OCI-LY7 (cell line): ENCODE results near the gene LY6G5C. TPM values are rescaled to one million over a fixed set of nuclear protein-coding genes. Genes with fewer than 3 reads are reported as not detected.

Source experiments
- BruUV-seq: library from RNA; stranded (reverse); fragments of 400-500 nt; replicated peaks from 2 replicates; lab custom pipeline; 2021; lab: Mats Ljungman, UMichigan
- CTCF ChIA-PET: fragments of 300-600 bp; sonication (Branson Sonifier 250); formaldehyde crosslinking; loops from one replicate; lab custom pipeline; 2022; ENCODE audit warnings: antibody characterized with exemption; ENCODE audit not compliant: unreplicated experiment; lab: Charles Lee
- POLR2A ChIA-PET: fragments of 300-600 bp; sonication (Branson Sonifier 250); formaldehyde crosslinking; loops from one replicate; lab custom pipeline; 2022; ENCODE audit warnings: antibody characterized with exemption; lab: Charles Lee
- DNase-seq: peaks from one replicate; pipeline ENCODE4 v3.0.0-alpha.2; 2015; ENCODE audit warnings: low spot score
- H2AFZ ChIP-seq: fragments of 200-600 bp; sonication (generic), shearing (Covaris generic); 2 replicates; pipeline ENCODE4 v1.6.1; 2014; ENCODE audit warnings: mild to moderate bottlenecking, antibody characterized with exemption, low read length, moderate library complexity
- H3K27ac ChIP-seq: fragments of 200-600 bp; sonication (generic); 2 replicates; pipeline ENCODE4 v1.5.1; 2014; ENCODE audit warnings: mixed run types, low read depth, mild to moderate bottlenecking, moderate library complexity, low read length, inconsistent platforms; ENCODE audit not compliant: poor library complexity, severe bottlenecking
- H3K36me3 ChIP-seq: fragments of 200-600 bp; sonication (generic); 2 replicates; pipeline ENCODE4 v1.6.1; 2014; ENCODE audit warnings: mild to moderate bottlenecking, antibody characterized with exemption, low read length, moderate library complexity, mixed read lengths; ENCODE audit not compliant: insufficient read depth
- H3K4me1 ChIP-seq: fragments of 200-600 bp; sonication (generic); 2 replicates; pipeline ENCODE4 v1.5.1; 2014; ENCODE audit warnings: mild to moderate bottlenecking, low read length; ENCODE audit not compliant: insufficient read depth, poor library complexity, severe bottlenecking
- H3K4me2 ChIP-seq: fragments of 200-600 bp; sonication (generic); 2 replicates; pipeline ENCODE4 v1.6.1; 2014; ENCODE audit warnings: mild to moderate bottlenecking, low read length
- H3K4me3 ChIP-seq: fragments of 200-600 bp; sonication (generic); 2 replicates; pipeline ENCODE4 v1.5.1; 2014; ENCODE audit warnings: mild to moderate bottlenecking, low read depth, low read length; ENCODE audit not compliant: poor library complexity, severe bottlenecking
- H3K79me2 ChIP-seq: fragments of 200-600 bp; sonication (generic); 2 replicates; pipeline ENCODE4 v1.6.1; 2016; ENCODE audit warnings: low read depth, mild to moderate bottlenecking, low read length, moderate library complexity, mixed read lengths; ENCODE audit not compliant: insufficient read depth
- H3K9me2 ChIP-seq: fragments of 200-600 bp; sonication (generic); 2 replicates; pipeline ENCODE4 v1.6.1; 2016; ENCODE audit warnings: mild to moderate bottlenecking, low read length, mixed read lengths; ENCODE audit not compliant: insufficient read depth
- H3K9me3 ChIP-seq: fragments of 200-600 bp; sonication (generic); 2 replicates; pipeline ENCODE4 v1.6.1; 2014; ENCODE audit warnings: mild to moderate bottlenecking, mixed run types, low read length, mixed read lengths
- H4K20me1 ChIP-seq: fragments of 200-600 bp; sonication (generic); 2 replicates; pipeline ENCODE4 v1.6.1; 2014; ENCODE audit warnings: mild to moderate bottlenecking, antibody characterized with exemption, low read length, moderate library complexity, mixed read lengths; ENCODE audit not compliant: insufficient read depth
- CTCF ChIP-seq: fragments of 200-600 bp; sonication (generic); conservative IDR thresholded peaks from 2 replicates; pipeline ENCODE4 v1.5.1; 2014; ENCODE audit warnings: mild to moderate bottlenecking, antibody characterized with exemption, low read length, moderate library complexity, mixed read lengths
- EZH2phosphoT487 ChIP-seq: fragments of 200-600 bp; sonication (generic); IDR thresholded peaks from 2 replicates; pipeline ENCODE4 v1.6.1; 2018; ENCODE audit warnings: low read depth, borderline replicate concordance, mild to moderate bottlenecking, mixed run types, antibody characterized with exemption, low read length, moderate library complexity, mixed read lengths
- intact Hi-C: fragments of 100-400 bp; cut with micrococcal nuclease; formaldehyde crosslinking; loops from one replicate; pipeline ENCODE4 v1.10.0; 2022; ENCODE audit not compliant: unreplicated experiment
- total RNA-seq, 2 experiments: library from RNA; depleted of rRNA in 1 of 2; stranded (reverse); fragments of >200 nt in 1 of 2; shearing (Covaris generic) in 1 of 2; gene quantifications; 2 replicates each; pipeline ENCODE4 v1.2.3, GENCODE V29; 2014 to 2022

The LY6G5C gene
- total RNA-seq, 2 experiments from 2014 or later: 1.8 to 3.5 TPM

- H3K27ac ChIP-seq: no peak overlapping the region
- H3K9me2 ChIP-seq: no peaks in the 10 kb centered on the region
- no peak overlapping the region for H2AFZ ChIP-seq
- no peaks in the 10 kb centered on the region for H4K20me1 ChIP-seq
- no peaks in the 10 kb centered on the region for H3K9me3 ChIP-seq
- BruUV-seq: no TSS peak
- TF ChIP-seq CTCF (no peak), EZH2phosphoT487 (no peak)
- H3K4me3 ChIP-seq: no peak overlapping the region
- ChIA-PET POLR2A (interaction anchor here (1.0 kb wide), 1 partner anchor 14 kb away, joined by 3 read pairs; no protein-coding TSS in a partner anchor), CTCF (no interaction called here)
- no peaks in the 10 kb centered on the region for H3K79me2 ChIP-seq
- DNase-seq: no peak
- intact Hi-C loops: no loop called here
- peaks cover 10% of the 10 kb centered on the region for H3K4me1 ChIP-seq
- H3K4me2 ChIP-seq: no peak overlapping the region
- no peaks in the 10 kb centered on the region for H3K36me3 ChIP-seq
Measured at GRCh38 chr6:31713465-31713864, 32.6 kb upstream of the LY6G5C start.

DNA sequence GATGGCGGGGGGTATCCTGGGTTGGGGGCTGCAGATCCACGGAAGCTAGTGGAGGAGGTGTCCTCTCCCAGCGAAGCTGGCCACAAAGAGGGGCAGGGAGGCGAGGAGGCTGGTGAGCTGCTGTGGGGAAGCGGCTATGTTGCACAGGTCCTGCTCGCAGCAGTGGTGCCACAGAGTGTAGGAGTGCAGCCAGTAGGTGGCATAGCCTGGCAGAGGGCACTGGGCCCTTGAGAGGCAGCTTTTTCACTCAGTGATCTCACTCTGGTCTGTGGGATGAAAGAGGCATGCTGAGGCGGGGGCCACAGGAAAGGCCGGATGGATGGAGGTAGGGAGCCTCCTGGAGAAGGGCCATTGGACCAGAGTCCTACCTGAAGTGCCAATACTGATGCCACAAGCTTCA is 31.4 kb upstream of the LY6G5C start:
- DNase-seq: no peak
- ChIA-PET POLR2A (no interaction called here), CTCF (interaction anchor here (1.0 kb wide), 1 partner anchor 46 kb away, joined by 3 read pairs; no protein-coding TSS in a partner anchor)
- H4K20me1 ChIP-seq: no peaks in the 10 kb centered on the region
- BruUV-seq: no TSS peak
- H3K9me3 ChIP-seq: no peaks in the 10 kb centered on the region
- TF ChIP-seq CTCF: peak; percentile 30; the same call in 1 of the 2 replicates
- no peak for TF ChIP-seq EZH2phosphoT487
- no peak overlapping the region for H3K4me2 ChIP-seq
- H3K9me2 ChIP-seq: no peaks in the 10 kb centered on the region
- peaks cover 10% of the 10 kb centered on the region for H3K4me1 ChIP-seq
- no peak overlapping the region for H3K27ac ChIP-seq
- intact Hi-C loops: no loop called here
- H3K36me3 ChIP-seq: no peaks in the 10 kb centered on the region
- no peak overlapping the region for H2AFZ ChIP-seq
- no peak overlapping the region for H3K4me3 ChIP-seq
- H3K79me2 ChIP-seq: no peaks in the 10 kb centered on the region

- H3K4me2 ChIP-seq: no peak overlapping the region
- DNase-seq: no peak
- BruUV-seq: no TSS peak
- no peak overlapping the region for H3K4me3 ChIP-seq
- H3K79me2 ChIP-seq: no peaks in the 10 kb centered on the region
- H3K4me1 ChIP-seq: peaks cover 10% of the 10 kb centered on the region
- intact Hi-C loops: no loop called here
- no peak overlapping the region for H3K27ac ChIP-seq
- H4K20me1 ChIP-seq: no peaks in the 10 kb centered on the region
- TF ChIP-seq CTCF (no peak), EZH2phosphoT487 (no peak)
- POLR2A ChIA-PET: interaction anchor here (0.6 to 1.0 kb wide), 2 partner anchors 116 to 152 kb away, joined by 3 read pairs; partner anchors contain the start of gene HSPA1B
- H3K9me2 ChIP-seq: no peaks in the 10 kb centered on the region
- no peaks in the 10 kb centered on the region for H3K36me3 ChIP-seq
- H2AFZ ChIP-seq: no peak overlapping the region
- CTCF ChIA-PET: interaction anchor here (0.6 to 1.0 kb wide), 3 partner anchors 47 to 355 kb away, joined by 3 to 5 read pairs (median 3); no protein-coding TSS in a partner anchor
- H3K9me3 ChIP-seq: no peaks in the 10 kb centered on the region
Measured at GRCh38 chr6:31711233-31711632, 30.4 kb upstream of the LY6G5C start.
